ENCODE measurements around the gene MFSD6. TPM values are rescaled to one million over a fixed set of nuclear protein-coding genes. Genes with fewer than 3 reads are reported as not detected.
A peak's percentile ranks its signal among the peaks of the same experiment; 100 is the strongest.

MFSD6 gene
- total RNA-seq, 1 experiment from 2014 or later = 4.7 TPM

DNA sequence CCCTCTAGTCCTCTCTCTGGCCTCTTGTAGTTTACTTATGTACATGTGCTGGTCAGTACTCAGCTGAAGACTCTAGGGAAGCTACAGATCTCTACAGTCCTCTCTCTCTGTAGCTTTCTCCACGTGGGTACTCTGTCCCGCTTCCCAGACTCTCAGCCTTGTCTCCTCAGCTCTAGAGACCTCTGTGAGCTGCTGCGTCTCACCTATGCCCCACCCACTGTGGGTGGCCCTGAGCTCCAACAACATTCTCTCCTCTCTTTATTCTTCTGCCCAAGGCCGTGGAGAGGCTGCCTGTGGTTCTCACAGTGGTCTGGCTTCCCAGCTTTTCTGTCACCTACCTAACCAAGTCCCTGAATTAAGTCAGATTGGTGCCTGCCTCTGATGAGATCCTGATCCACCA lies 33.4 kb downstream of the MFSD6 start:
- CTCF ChIA-PET = no interaction called here
- POLR2A ChIA-PET = no interaction called here
- H3K36me3 Mint-ChIP-seq = no peaks in the 10 kb centered on the region
- H3K27ac Mint-ChIP-seq = peak overlapping the region; percentile 5; the same call in 1 of the 2 replicates
- H3K4me3 Mint-ChIP-seq = no peak overlapping the region
- DNase-seq (ENCODE audit: low spot score) = no peak
- H3K4me1 Mint-ChIP-seq = peaks cover 4% of the 10 kb centered on the region
- peak; percentile 81 for ATAC-seq
- H3K9me3 Mint-ChIP-seq = no peaks in the 10 kb centered on the region
- TF ChIP-seq ZNF317 (CRISPR knock-in tag; IDR thresholded peaks at IDR 0.05; ENCODE audit: borderline replicate concordance, low read depth) (no peak), CREM (CRISPR knock-in tag; IDR thresholded peaks at IDR 0.05) (no peak), ATF1 (CRISPR knock-in tag; IDR thresholded peaks at IDR 0.05) (no peak), OVOL2 (CRISPR knock-in tag; IDR thresholded peaks at IDR 0.05; ENCODE audit: borderline replicate concordance) (no peak), ZNF671 (CRISPR knock-in tag; IDR thresholded peaks at IDR 0.05) (no peak)
- TF ChIP-seq, protein P1, sequence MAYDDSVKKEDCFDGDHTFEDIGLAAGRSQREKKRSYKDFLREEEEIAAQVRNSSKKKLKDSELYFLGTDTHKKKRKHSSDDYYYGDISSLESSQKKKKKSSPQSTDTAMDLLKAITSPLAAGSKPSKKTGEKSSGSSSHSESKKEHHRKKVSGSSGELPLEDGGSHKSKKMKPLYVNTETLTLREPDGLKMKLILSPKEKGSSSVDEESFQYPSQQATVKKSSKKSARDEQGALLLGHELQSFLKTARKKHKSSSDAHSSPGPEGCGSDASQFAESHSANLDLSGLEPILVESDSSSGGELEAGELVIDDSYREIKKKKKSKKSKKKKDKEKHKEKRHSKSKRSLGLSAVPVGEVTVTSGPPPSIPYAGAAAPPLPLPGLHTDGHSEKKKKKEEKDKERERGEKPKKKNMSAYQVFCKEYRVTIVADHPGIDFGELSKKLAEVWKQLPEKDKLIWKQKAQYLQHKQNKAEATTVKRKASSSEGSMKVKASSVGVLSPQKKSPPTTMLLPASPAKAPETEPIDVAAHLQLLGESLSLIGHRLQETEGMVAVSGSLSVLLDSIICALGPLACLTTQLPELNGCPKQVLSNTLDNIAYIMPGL (CRISPR knock-in tag; IDR thresholded peaks at IDR 0.05) = no peak
- TF ChIP-seq, protein P2, sequence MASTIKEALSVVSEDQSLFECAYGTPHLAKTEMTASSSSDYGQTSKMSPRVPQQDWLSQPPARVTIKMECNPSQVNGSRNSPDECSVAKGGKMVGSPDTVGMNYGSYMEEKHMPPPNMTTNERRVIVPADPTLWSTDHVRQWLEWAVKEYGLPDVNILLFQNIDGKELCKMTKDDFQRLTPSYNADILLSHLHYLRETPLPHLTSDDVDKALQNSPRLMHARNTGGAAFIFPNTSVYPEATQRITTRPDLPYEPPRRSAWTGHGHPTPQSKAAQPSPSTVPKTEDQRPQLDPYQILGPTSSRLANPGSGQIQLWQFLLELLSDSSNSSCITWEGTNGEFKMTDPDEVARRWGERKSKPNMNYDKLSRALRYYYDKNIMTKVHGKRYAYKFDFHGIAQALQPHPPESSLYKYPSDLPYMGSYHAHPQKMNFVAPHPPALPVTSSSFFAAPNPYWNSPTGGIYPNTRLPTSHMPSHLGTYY (CRISPR knock-in tag; IDR thresholded peaks at IDR 0.05) = no peak
- TF ChIP-seq, protein P3, sequence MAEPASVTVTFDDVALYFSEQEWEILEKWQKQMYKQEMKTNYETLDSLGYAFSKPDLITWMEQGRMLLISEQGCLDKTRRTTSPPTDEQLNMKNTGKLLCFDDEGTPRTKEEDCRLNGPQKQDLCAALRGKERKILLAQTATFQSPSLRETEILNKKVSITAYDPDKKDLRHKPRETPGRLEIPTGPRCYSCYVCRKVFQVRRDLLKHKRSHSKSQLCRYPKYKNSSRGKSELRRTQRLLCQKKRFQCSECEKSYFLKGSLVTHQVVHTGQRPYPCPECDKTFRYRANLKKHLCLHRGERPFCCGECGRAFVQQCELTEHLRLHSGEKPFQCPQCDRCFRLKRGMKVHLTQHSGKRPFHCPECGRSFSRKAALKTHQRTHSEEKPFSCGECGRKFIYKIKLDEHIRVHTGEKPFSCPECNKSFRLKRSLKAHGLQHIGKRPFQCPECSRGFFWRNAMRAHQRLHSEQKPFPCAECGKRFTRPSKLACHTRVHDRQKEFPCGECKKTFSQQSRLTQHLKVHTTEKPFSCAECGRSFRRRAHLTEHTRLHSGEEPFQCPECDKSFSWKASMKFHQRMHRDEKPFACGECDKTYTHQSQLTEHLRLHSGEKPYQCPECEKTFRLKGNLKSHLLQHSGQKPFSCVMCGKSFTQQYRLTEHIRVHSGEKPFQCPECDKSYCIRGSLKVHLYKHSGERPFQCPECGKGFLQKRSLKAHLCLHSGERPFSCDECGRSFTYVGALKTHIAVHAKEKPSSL (CRISPR knock-in tag; conservative IDR thresholded peaks at IDR 0.05) = no peak
- TF ChIP-seq, protein P4, sequence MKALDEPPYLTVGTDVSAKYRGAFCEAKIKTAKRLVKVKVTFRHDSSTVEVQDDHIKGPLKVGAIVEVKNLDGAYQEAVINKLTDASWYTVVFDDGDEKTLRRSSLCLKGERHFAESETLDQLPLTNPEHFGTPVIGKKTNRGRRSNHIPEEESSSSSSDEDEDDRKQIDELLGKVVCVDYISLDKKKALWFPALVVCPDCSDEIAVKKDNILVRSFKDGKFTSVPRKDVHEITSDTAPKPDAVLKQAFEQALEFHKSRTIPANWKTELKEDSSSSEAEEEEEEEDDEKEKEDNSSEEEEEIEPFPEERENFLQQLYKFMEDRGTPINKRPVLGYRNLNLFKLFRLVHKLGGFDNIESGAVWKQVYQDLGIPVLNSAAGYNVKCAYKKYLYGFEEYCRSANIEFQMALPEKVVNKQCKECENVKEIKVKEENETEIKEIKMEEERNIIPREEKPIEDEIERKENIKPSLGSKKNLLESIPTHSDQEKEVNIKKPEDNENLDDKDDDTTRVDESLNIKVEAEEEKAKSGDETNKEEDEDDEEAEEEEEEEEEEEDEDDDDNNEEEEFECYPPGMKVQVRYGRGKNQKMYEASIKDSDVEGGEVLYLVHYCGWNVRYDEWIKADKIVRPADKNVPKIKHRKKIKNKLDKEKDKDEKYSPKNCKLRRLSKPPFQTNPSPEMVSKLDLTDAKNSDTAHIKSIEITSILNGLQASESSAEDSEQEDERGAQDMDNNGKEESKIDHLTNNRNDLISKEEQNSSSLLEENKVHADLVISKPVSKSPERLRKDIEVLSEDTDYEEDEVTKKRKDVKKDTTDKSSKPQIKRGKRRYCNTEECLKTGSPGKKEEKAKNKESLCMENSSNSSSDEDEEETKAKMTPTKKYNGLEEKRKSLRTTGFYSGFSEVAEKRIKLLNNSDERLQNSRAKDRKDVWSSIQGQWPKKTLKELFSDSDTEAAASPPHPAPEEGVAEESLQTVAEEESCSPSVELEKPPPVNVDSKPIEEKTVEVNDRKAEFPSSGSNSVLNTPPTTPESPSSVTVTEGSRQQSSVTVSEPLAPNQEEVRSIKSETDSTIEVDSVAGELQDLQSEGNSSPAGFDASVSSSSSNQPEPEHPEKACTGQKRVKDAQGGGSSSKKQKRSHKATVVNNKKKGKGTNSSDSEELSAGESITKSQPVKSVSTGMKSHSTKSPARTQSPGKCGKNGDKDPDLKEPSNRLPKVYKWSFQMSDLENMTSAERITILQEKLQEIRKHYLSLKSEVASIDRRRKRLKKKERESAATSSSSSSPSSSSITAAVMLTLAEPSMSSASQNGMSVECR (CRISPR knock-in tag; IDR thresholded peaks at IDR 0.05; ENCODE audit: borderline replicate concordance) = no peak
- no peaks in the 10 kb centered on the region for H3K27me3 Mint-ChIP-seq (ENCODE audit: low read depth)

DNA sequence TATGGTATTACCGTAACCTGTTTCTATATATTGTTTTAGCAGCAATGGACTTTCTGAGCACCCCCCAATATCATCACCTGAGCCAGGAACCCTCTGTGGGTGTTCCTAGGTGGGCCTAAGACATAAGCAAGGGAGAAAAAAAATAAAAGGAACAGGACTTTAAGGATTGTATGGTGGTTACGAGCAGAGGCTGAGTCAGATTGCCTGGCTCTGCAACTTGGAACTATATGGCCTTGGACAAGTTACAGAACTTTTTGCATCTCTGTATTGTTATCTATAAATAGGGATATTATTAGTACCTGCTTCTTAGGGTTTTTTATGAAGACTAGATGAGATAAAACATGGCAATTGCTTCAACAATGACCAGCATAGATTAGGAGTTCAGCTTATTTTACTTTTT lies 34.9 kb downstream of the MFSD6 start:
- ChIA-PET CTCF (no interaction called here), POLR2A (no interaction called here)
- ATAC-seq (no peak), DNase-seq (ENCODE audit: low spot score) (no peak)
- Mint-ChIP-seq H3K27ac (no peak overlapping the region), H3K4me1 (peaks cover 4% of the 10 kb centered on the region), H3K27me3 (ENCODE audit: low read depth) (no peaks in the 10 kb centered on the region), H3K36me3 (no peaks in the 10 kb centered on the region), H3K9me3 (no peaks in the 10 kb centered on the region), H3K4me3 (no peak overlapping the region)
- TF ChIP-seq OVOL2 (CRISPR knock-in tag; IDR thresholded peaks at IDR 0.05; ENCODE audit: borderline replicate concordance) (no peak), CREB1 (CRISPR knock-in tag; IDR thresholded peaks at IDR 0.05) (no peak), IRF2 (CRISPR knock-in tag; IDR thresholded peaks at IDR 0.05; ENCODE audit: borderline replicate concordance, low read depth) (no peak), ATF1 (CRISPR knock-in tag; IDR thresholded peaks at IDR 0.05) (no peak), ZNF423 (CRISPR knock-in tag; IDR thresholded peaks at IDR 0.05) (no peak)
- TF ChIP-seq, protein P5, sequence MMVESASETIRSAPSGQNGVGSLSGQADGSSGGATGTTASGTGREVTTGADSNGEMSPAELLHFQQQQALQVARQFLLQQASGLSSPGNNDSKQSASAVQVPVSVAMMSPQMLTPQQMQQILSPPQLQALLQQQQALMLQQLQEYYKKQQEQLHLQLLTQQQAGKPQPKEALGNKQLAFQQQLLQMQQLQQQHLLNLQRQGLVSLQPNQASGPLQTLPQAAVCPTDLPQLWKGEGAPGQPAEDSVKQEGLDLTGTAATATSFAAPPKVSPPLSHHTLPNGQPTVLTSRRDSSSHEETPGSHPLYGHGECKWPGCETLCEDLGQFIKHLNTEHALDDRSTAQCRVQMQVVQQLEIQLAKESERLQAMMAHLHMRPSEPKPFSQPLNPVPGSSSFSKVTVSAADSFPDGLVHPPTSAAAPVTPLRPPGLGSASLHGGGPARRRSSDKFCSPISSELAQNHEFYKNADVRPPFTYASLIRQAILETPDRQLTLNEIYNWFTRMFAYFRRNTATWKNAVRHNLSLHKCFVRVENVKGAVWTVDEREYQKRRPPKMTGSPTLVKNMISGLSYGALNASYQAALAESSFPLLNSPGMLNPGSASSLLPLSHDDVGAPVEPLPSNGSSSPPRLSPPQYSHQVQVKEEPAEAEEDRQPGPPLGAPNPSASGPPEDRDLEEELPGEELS (CRISPR knock-in tag; IDR thresholded peaks at IDR 0.05) = no peak
- TF ChIP-seq, protein P6, sequence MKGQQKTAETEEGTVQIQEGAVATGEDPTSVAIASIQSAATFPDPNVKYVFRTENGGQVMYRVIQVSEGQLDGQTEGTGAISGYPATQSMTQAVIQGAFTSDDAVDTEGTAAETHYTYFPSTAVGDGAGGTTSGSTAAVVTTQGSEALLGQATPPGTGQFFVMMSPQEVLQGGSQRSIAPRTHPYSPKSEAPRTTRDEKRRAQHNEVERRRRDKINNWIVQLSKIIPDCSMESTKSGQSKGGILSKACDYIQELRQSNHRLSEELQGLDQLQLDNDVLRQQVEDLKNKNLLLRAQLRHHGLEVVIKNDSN (CRISPR knock-in tag; IDR thresholded peaks at IDR 0.05) = no peak
